Femur (tissue), 1 donor: ENCODE data around the gene PYGB.

Source experiments
- DNase-seq: peaks from one replicate; pipeline ENCODE4 v3.0.0-alpha.2; 2017

PYGB gene

DNA sequence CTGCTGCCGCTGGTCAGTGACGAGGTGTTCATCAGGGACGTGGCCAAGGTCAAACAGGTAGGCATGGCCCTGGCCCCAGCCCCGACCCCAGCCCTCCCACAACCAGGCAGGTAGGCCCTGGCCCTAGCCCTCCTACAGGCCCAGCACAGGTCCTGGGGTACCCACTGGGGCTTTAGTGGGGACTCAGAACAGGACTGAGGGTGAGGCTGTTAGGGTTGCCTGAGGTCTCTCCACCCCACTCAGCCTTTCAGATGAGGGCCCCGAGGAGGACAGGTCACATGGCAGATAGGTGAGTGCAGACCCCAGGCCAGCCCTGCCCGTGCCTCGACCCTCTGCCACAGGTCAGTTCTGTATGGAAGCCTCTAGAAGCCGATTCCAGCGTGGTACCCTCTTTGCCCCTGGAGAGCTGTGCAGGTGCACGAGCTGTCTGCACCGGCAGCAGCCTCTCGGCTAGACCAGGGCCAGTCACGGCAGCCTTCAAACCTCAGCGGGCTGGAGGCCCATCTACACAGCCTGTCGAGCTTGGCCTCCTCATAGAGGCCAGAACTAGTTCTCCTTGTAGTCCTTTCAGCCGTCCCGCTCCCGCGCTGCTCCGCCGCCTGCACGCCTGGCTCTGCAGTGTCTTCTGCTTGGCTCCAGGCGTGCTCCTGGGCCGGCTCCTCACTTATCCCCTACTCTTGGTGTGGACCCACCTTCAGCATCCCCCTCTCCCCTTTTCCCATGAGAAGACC is 35.5 kb downstream of the PYGB start:
- peak; percentile 18 for DNase-seq

GRCh38 chr20:25284131-25284601 is 36.3 kb downstream of the PYGB start:
- peak; percentile 8 for DNase-seq

DNA sequence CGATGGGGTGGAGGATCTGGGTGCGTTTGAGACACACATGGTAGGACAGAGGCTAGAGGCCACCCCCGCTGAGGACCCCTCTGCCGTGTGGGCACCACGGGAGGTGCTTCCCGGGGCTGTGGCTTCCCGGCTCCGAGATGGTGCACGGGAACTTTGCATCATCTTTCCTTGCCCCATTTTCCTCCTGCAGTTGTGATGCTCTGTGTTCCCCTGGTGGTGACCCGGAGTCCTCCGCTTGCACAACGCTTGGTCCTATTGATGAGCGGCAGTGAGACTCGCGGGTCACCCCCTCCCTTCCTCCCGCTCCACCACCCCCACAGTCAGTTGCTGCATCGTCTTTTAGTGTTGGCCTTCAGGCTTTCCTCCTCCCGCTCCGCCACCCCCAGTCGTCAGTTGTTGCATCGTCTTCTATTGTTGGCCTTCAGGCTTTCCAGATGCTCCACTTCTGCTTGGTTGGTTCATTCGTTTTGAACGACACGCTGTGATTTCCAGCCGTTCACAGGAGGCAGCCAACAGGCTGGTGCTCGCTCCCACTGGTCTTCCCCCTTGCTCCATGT is 37.3 kb downstream of the PYGB start:
- DNase-seq: peak; percentile 8

DNA sequence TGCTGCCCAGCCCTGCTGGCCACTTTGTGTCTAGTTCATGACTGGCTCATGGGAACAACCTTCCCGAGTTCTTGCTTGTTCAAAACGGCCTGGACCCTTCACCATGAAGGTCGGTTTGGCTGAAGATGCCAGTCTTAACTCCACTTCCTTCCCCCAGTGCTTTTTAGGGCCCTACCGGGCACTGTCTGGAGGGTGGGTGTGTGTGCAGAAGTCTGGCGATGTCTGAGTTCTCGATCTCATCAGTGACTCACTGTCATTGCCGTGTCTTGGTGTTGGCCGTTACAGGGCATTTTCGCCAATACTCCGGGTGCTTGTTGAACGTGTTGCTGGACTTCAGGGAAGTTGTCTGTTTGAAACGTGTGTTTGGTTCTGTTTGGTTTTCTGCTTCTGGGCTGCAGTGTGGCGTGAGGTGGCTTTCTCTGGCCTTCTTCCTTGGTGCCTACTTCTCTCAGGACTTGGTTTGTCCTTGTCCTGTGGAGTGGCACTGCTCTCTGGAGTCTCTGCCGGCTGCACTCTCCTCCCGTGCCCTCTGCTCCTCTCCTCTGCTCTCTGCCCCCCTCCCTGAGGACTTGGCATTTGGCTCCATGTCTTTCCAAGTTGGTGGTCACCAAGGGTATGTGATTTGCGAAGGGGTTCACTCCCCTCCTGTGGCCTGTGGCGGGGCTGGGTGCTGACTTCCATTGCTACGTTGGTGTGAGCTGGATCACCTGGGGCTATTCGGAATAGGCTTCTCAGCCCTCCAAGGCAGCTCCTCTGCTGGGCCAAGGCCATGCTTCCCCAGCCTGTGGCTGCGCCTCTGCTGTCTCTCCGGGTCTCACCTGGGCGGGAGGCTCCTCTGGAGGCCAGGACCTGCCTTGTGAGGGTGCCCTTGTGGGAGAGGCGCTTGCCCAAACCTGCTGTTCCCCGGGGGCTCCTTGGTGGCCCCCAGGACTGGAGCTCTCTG is 38.2 kb downstream of the PYGB start:
- peak; percentile 10 for DNase-seq

DNA sequence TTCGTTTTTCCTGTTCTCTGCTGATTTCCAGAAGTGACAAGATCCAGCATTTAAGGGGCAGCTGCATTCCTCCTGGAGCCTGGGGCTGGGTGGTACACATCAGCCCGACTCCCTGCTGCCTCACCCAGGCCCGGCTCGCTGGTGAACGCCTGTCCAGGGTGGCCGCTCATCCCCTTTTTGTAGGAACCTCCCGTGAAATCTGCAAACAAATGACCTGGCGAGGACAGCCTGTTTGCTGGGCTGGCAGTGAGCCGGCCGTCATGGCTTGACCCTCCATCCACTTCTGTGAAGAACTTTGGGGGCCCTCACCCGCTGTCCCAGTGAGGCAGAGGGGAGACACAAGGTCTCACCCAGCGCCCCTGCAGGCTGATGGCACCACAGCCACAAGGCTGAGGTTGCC is 39.0 kb downstream of the PYGB start:
- DNase-seq: peak; percentile 7

DNA sequence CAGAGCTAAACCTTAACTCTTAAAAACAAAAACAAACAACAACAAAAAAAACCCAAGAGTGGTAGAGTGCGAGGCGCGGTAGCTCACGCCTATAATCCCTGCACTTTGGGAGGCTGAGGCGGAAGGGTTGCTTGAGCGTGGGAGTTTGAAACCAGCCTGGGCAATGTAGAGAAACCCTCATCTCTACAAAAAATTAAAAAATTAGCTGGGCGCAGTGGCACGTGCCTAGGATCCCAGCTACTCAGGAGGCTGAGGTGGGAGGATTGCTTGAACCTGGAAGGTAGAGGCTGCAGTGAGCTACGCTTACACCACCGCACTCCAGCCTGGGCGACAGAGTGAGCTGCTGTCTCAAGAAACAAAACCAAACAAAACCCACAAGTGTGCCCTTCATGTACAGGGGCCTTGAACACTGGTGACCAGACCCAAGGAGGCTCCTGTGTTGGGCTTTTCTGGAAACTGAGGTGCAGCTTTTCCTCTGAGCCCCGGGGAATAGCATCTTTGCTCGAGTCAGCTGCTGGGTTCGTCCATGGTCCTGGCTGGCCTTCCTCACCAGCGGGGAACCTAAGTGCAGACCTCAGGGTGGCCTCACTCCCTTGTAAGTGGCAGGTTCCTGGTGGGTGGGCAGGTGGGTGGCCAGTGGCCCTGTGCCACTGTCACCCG is 39.9 kb downstream of the PYGB start:
- peak; percentile 13 for DNase-seq

GRCh38 chr20:25288291-25289181 is 40.7 kb downstream of the PYGB start:
- DNase-seq: peak; percentile 14

GRCh38 chr20:25289886-25290597 is 42.2 kb downstream of the PYGB start:
- DNase-seq: no peak

DNA sequence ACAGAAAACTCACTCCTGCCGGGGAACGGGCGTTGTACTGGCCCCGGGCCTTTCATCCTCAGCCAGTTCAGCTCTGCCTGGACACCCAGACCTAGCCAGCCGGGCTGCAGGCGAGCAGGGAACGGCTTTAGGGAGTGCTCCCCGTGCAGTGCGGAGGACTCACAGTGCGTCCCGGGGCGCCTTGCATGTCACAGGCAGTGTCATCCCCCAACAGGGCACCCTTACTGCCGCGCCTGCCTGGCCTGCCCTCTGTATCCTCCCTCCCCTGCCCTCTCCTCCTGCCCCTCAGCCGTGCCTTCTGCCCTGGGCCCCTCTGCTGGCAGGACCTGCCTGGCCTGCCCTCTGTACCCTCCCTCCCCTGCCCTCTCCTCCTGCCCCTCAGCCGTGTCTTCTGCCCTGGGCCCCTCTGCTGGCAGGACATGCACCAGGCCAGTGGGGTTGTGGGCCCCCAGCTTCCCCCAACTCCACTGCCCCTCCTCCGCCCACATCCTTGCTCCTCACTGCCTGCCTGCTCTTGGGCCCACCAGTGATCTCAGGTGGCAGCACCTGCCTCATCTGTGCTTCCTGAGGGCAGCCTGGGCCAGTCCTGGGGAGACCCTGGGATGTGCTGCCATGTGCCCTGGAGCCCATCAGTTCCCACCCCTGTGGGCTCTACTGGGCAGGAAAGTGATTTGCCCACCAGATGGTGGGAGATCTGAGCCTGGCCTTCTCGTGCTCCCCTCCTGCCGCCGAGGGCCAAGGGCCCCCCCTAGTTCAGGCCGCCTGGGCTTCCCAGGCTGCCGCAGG is 43.0 kb downstream of the PYGB start:
- no peak for DNase-seq

GRCh38 chr20:25291432-25292133 is 43.7 kb downstream of the PYGB start:
- DNase-seq: no peak

GRCh38 chr20:25292176-25292891 is 44.4 kb downstream of the PYGB start:
- no peak for DNase-seq

GRCh38 chr20:25293507-25293906 is 45.6 kb downstream of the PYGB start:
- no peak for DNase-seq

DNA sequence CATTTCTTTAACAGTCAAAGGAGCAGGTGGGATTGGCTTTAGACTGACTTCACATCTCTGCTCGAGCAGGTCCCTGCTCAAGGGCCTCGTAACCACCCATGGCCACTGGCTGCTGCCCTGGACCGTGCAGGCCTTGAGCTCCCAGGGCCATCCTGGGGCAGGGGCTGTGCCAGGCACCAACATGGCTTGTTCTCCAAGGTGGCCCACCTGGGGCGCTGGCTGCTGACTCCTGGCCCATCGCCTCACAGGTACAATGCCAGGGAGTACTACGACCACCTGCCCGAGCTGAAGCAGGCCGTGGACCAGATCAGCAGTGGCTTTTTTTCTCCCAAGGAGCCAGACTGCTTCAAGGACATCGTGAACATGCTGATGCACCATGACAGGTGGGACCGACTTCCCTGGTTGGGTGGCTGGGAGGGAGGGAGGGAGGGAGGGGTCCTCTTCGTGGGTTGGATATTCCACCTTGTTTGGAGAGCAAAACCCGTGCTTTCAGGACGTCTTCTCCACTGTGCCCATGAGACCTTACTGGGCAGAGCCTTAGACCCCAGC is 46.1 kb downstream of the PYGB start:
- DNase-seq: no peak

DNA sequence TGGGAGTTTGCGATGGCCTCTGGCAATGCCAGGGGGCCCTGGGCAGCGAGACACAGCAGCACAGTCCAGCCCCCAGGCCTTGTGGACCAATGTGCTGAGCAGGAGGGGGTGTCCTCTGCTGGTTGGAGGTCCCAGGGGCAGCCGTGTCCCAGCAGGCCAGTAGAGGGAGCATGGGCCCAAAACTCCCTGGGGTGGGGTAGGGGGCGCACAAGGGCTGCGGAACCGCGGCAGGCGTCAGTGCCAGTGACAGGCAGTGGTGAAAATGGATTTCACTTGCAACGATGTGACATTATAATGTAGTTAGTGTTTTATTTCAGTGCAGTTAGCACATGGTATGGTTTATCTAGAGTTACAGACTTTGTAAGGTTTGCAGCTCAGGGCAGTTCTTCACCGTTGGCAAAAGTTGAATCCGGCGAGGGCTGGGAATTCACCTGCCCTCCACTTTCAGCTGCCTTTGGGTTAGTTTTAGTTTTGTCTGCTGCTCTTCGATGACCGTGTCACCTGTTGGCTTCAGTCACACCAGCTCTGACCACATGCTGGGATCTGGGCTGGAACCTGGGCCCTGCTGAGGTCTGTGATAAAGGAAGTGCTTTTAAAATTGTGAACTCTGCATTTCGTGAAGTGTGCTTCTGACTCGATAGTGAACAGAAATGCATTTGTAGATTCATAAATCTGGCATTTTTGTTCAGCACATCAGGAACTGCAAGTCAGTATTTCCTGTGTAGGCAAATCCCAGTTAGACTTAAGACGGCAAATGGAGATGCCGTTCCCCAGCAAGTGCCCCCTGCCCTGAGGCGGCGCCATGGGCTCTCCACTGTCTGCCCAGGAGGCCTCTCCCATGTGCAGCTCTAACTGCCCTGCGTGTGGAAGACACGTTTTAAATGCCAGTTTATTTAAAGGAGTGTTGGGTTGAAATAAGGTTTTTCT is 46.8 kb downstream of the PYGB start:
- peak; percentile 61 for DNase-seq

GRCh38 chr20:25295386-25296093 is 47.7 kb downstream of the PYGB start:
- no peak for DNase-seq
